Lower lobe of right lung (tissue), 2 donors: ENCODE measurements around the gene MYOF. TPM values are rescaled to one million over a fixed set of nuclear protein-coding genes. Genes with fewer than 3 reads are reported as not detected.
A peak's percentile ranks its signal among the peaks of the same experiment; 100 is the strongest.
"Not testable (repeated sequence)": the region's sequence is repeated elsewhere in the genome, so short reads cannot be mapped to it uniquely, and the experiment has no call there.

ENCODE experiments used
- ATAC-seq, 2 donors: fragments of 200-7000 bp; cut with Tn5 transposase; one replicate each; pipeline ENCODE4 v1.9.1; 2020 to 2022; ENCODE audit warnings: mild to moderate bottlenecking in 2 of 2, moderate library complexity in 2 of 2
- DNase-seq: peaks from one replicate; pipeline ENCODE4 v3.0.0-alpha.2; 2020
- H3K27ac ChIP-seq: fragments of 200-600 bp; one replicate; pipeline ENCODE4 v1.8.0; 2022
- H3K27me3 ChIP-seq: fragments of 200-600 bp; one replicate; pipeline ENCODE4 v1.8.0; 2022; ENCODE audit warnings: low read depth
- H3K36me3 ChIP-seq: fragments of 200-600 bp; one replicate; pipeline ENCODE4 v1.8.0; 2022; ENCODE audit warnings: mild to moderate bottlenecking
- H3K4me1 ChIP-seq: fragments of 200-600 bp; one replicate; pipeline ENCODE4 v1.8.0; 2022
- H3K4me3 ChIP-seq: fragments of 200-600 bp; one replicate; pipeline ENCODE4 v1.8.0; 2022; ENCODE audit warnings: mild to moderate bottlenecking
- H3K9me3 ChIP-seq: fragments of 200-600 bp; one replicate; pipeline ENCODE4 v1.8.0; 2022
- intact Hi-C: fragments of 100-400 bp; cut with DNase I; formaldehyde crosslinking; loops from one replicate; pipeline ENCODE4 v1.11.0; 2022
- total RNA-seq: library from RNA; stranded (reverse); fragmentation: NEBNext Ultra II Directional; extraction: Animal tissue kit (Norgen Biotek cat#: 25700); gene quantifications from one replicate; pipeline ENCODE4 v1.2.1, GENCODE V29; 2021
- TF ChIP-seq, protein P1 (sequence below): fragments of 200-600 bp; IDR thresholded peaks from one replicate; pipeline ENCODE4 v1.8.0; 2022; ENCODE audit warnings: antibody characterized with exemption, mild to moderate bottlenecking
- donor health status: DM: no; HTN: yes; CAD: no; lungs with severe emphysema.

Gene MYOF
- total RNA-seq, 1 donor from 2014 or later: 127 TPM

GRCh38 chr10:93290661-93291354 is 191.3 kb downstream of the MYOF start:
- Histone ChIP-seq H3K27ac (no peak overlapping the region), H3K4me1 (no peaks in the 10 kb centered on the region), H3K4me3 (no peak overlapping the region), H3K9me3 (no peaks in the 10 kb centered on the region), H3K27me3 (no peaks in the 10 kb centered on the region), H3K36me3 (no peaks in the 10 kb centered on the region)
- no peak for DNase-seq
- ATAC-seq: no peak
- TF ChIP-seq, protein P1, sequence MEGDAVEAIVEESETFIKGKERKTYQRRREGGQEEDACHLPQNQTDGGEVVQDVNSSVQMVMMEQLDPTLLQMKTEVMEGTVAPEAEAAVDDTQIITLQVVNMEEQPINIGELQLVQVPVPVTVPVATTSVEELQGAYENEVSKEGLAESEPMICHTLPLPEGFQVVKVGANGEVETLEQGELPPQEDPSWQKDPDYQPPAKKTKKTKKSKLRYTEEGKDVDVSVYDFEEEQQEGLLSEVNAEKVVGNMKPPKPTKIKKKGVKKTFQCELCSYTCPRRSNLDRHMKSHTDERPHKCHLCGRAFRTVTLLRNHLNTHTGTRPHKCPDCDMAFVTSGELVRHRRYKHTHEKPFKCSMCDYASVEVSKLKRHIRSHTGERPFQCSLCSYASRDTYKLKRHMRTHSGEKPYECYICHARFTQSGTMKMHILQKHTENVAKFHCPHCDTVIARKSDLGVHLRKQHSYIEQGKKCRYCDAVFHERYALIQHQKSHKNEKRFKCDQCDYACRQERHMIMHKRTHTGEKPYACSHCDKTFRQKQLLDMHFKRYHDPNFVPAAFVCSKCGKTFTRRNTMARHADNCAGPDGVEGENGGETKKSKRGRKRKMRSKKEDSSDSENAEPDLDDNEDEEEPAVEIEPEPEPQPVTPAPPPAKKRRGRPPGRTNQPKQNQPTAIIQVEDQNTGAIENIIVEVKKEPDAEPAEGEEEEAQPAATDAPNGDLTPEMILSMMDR: no peak
- intact Hi-C loops: no loop called here

GRCh38 chr10:93288679-93289634 is 193.2 kb downstream of the MYOF start:
- intact Hi-C loops: no loop called here
- ATAC-seq: peak; percentile 92 to 94

DNA sequence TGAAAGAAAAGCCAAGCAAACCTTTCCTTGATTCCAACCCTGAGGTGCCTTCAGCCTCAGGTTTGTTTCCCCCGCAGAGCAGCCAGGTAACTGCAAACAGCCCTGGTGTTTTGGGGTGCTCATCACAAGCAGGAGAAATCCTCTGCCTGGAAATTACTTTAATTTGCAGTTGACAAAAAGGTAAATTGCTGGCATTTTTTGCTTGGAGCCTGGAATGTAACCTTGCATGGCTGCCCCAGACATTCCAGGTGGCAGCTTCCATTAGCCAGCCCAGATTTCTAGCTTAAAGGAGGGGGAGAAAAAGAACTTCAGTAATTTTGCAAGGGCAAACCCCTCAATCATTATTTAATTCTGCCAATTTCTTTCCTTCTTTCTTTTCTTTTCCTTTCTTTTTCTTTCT is 194.4 kb downstream of the MYOF start:
- no peak for DNase-seq
- TF ChIP-seq, protein P1: no peak
- intact Hi-C loops: no loop called here
- Histone ChIP-seq H3K27ac (no peak overlapping the region), H3K4me3 (no peak overlapping the region), H3K27me3 (no peaks in the 10 kb centered on the region), H3K4me1 (no peaks in the 10 kb centered on the region), H3K9me3 (no peaks in the 10 kb centered on the region), H3K36me3 (no peaks in the 10 kb centered on the region)
- no peak for ATAC-seq

More at GRCh38 chr10:93288679-93289634, 193.2 kb downstream of the MYOF start:
- Histone ChIP-seq H3K4me1 (no peaks in the 10 kb centered on the region), H3K27ac (peak overlapping the region; percentile 36), H3K4me3 (no peak overlapping the region), H3K36me3 (no peaks in the 10 kb centered on the region), H3K27me3 (no peaks in the 10 kb centered on the region), H3K9me3 (no peaks in the 10 kb centered on the region)
- DNase-seq: peak; percentile 71
- TF ChIP-seq, protein P1: peak; percentile 79

GRCh38 chr10:93284246-93284645 is 197.9 kb downstream of the MYOF start:
- intact Hi-C loops, H3K9me3 ChIP-seq, ATAC-seq: not testable (repeated sequence)

GRCh38 chr10:93281367-93281720 is 200.8 kb downstream of the MYOF start:
- DNase-seq: no peak
- Histone ChIP-seq H3K27ac (no peak overlapping the region), H3K9me3 (no peaks in the 10 kb centered on the region), H3K27me3 (no peaks in the 10 kb centered on the region), H3K4me3 (no peak overlapping the region), H3K36me3 (no peaks in the 10 kb centered on the region), H3K4me1 (no peaks in the 10 kb centered on the region)
- no peak for ATAC-seq
- intact Hi-C loops: no loop called here
- TF ChIP-seq, protein P1: no peak

More at GRCh38 chr10:93284246-93284645, 197.9 kb downstream of the MYOF start:
- not testable (repeated sequence) for H3K4me1 ChIP-seq, H3K27ac ChIP-seq, H3K4me3 ChIP-seq, DNase-seq, H3K27me3 ChIP-seq, H3K36me3 ChIP-seq
